CD4-positive, alpha-beta T cell treated with Interleukin-2 at 100 ng/mL for 4 hours (primary cell): ENCODE results near the gene ICAM5.

ENCODE experiments used
- DNase-seq: peaks from one replicate; pipeline ENCODE4 v3.0.0-alpha.2; 2020; ENCODE audit warnings: low spot score

ICAM5 gene

DNA sequence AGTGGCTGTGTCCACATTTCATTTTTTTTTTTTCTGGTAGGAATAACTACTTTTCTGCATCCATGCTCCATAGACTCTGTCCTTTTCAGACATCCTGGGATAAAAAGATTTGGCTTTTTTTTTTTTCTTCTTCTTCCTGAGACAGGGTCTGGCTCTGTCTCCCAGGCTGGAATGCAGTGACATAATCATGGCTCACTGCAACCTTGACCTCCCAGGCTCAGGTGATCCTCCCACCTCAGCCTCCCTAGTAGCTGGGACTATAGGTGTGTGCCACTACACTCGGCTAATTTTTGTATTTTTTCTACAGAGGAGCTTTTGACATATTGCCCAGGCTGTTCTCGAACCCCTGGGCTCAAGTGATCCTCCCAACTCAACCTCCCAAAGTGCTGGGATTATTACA lies 53.7 kb downstream of the ICAM5 start:
- DNase-seq: no peak

DNA sequence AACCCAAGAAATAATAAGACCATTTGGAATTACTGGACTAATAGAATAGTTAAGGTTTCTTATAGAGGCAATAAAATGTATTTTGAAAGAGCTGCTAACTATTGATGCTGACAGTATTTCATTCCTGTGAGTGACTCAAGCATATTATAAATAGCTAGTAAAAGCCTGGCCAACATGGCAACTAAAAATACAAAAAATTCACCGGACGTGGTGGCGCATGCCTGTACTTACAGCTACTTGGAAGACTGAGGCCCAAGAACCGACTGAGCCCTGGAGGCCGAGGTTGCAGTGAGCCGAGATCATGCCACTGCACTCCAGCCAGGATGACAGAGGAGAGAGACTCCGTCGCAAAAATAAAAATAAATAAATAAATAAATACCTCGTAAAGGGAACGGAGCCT lies 55.0 kb downstream of the ICAM5 start:
- no peak for DNase-seq
